ENCODE results near the gene SNRK.

- TF ChIP-seq ETS1 (CRISPR knock-in tag; IDR thresholded peaks at IDR 0.05) (no peak), REST (IDR thresholded peaks at IDR 0.05; ENCODE audit: borderline replicate concordance in 1 of 2, low read depth in 1 of 2, low read length in 2 of 2) (no peak), CREM (IDR thresholded peaks at IDR 0.05) (no peak), CREM (CRISPR knock-in tag; IDR thresholded peaks at IDR 0.05) (no peak), CTCF (CRISPR knock-in tag; IDR thresholded peaks at IDR 0.05) (no peak), DR1 (CRISPR knock-in tag; IDR thresholded peaks at IDR 0.05) (no peak), CAMTA2 (CRISPR knock-in tag; IDR thresholded peaks at IDR 0.05; ENCODE audit: borderline replicate concordance) (no peak), ZBTB1 (CRISPR knock-in tag; IDR thresholded peaks at IDR 0.05; ENCODE audit: borderline replicate concordance) (no peak), PHF5A (CRISPR knock-in tag; IDR thresholded peaks at IDR 0.05; ENCODE audit: low read depth, unreplicated experiment) (no peak), PAX8 (CRISPR knock-in tag; IDR thresholded peaks at IDR 0.05; ENCODE audit: borderline replicate concordance) (no peak), CHD2 (IDR thresholded peaks at IDR 0.05; ENCODE audit: low read depth, low read length) (no peak), ADNP (CRISPR knock-in tag; IDR thresholded peaks at IDR 0.05) (no peak), CBX5 (CRISPR knock-in tag; IDR thresholded peaks at IDR 0.05; ENCODE audit: borderline replicate concordance) (no peak), ZMAT5 (CRISPR knock-in tag; IDR thresholded peaks at IDR 0.05; ENCODE audit: borderline replicate concordance, low read depth) (no peak)
These were observed 33.0 kb downstream of the SNRK start for GRCh38 chr3:43319376-43319775.

All from HepG2 (cell line).